Suppressor macrophage (primary cell): ENCODE results near the gene PSENEN.
"Not testable (repeated sequence)": the region's sequence is repeated elsewhere in the genome, so short reads cannot be mapped to it uniquely, and the experiment has no call there.

ENCODE experiments used
- DNase-seq, 4 experiments: peaks; one replicate each; pipeline ENCODE4 v3.0.0-alpha.2; 2020 to 2022

PSENEN gene

GRCh38 chr19:35718345-35719041, 27.0 kb upstream of the PSENEN start:
- peak; percentile 16 to 63 (median 46) for DNase-seq

GRCh38 chr19:35719402-35720162, 25.9 kb upstream of the PSENEN start:
- no peak for DNase-seq

DNA sequence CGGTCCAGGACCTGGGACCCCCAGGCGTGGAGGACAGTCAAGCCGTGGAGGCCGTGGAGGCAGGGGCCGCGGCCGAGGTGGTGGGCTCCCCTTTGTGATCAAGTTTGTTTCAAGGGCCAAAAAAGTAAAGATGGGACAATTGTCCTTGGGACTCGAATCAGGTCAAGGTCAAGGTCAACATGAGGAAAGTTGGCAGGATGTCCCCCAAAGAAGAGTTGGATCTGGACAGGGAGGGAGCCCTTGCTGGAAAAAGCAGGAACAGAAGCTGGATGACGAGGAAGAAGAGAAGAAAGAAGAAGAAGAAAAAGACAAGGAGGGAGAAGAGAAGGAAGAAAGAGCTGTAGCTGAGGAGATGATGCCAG, 25.3 kb upstream of the PSENEN start:
- no peak for DNase-seq

DNA sequence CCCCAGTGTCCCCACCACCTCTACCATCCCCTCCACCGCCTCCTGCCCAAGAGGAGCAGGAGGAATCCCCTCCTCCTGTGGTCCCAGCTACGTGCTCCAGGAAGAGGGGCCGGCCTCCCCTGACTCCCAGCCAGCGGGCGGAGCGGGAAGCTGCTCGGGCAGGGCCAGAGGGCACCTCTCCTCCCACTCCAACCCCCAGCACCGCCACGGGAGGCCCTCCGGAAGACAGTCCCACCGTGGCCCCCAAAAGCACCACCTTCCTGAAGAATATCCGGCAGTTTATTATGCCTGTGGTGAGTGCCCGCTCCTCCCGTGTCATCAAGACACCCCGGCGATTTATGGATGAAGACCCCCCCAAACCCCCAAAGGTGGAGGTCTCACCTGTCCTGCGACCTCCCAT, 24.8 kb upstream of the PSENEN start:
- no peak for DNase-seq

GRCh38 chr19:35721374-35721773, 24.1 kb upstream of the PSENEN start:
- DNase-seq: no peak

GRCh38 chr19:35722461-35722860, 23.0 kb upstream of the PSENEN start:
- no peak for DNase-seq

GRCh38 chr19:35722897-35723296, 22.6 kb upstream of the PSENEN start:
- no peak for DNase-seq

DNA sequence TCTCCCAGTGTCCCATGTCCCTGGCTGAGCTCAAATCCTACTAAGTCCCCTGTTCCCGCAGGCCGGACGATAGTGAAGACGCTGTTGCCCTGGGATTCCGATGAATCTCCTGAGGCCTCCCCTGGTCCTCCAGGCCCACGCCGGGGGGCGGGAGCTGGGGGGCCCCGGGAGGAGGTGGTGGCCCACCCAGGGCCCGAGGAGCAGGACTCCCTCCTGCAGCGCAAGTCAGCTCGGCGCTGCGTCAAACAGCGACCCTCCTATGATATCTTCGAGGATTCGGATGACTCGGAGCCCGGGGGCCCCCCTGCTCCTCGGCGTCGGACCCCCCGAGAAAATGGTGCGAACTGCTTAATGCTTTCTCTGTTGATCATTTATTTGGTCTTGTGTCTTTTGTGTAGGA, 21.8 kb upstream of the PSENEN start:
- DNase-seq: no peak

GRCh38 chr19:35724132-35724531, 21.3 kb upstream of the PSENEN start:
- not testable (repeated sequence) for DNase-seq

GRCh38 chr19:35724560-35724959, 20.9 kb upstream of the PSENEN start:
- no peak for DNase-seq

DNA sequence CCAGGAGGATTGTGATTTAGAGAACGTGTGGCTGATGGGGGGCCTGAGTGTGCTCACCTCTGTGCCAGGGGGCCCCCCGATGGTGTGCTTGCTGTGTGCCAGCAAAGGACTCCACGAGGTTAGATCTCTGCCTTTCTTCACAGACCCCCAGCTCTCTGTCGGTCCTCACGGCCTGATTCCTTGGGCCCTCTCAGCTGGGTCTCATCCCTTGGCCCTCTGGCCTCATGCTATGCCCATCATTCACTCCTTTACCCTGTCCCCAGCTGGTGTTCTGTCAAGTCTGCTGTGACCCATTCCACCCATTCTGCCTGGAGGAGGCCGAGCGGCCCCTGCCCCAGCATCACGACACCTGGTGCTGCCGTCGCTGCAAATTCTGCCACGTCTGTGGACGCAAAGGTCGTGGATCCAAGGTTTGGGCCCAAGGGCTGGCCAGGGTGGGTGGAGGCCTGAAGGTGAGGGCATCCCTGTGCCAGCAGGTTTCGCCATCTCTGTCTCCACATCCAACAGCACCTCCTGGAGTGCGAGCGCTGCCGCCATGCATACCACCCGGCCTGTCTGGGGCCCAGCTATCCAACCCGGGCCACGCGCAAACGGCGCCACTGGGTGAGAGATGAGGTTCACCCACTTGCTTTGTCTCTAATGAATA, 20.1 kb upstream of the PSENEN start:
- no peak for DNase-seq

GRCh38 chr19:35727053-35727955, 18.1 kb upstream of the PSENEN start:
- no peak for DNase-seq

DNA sequence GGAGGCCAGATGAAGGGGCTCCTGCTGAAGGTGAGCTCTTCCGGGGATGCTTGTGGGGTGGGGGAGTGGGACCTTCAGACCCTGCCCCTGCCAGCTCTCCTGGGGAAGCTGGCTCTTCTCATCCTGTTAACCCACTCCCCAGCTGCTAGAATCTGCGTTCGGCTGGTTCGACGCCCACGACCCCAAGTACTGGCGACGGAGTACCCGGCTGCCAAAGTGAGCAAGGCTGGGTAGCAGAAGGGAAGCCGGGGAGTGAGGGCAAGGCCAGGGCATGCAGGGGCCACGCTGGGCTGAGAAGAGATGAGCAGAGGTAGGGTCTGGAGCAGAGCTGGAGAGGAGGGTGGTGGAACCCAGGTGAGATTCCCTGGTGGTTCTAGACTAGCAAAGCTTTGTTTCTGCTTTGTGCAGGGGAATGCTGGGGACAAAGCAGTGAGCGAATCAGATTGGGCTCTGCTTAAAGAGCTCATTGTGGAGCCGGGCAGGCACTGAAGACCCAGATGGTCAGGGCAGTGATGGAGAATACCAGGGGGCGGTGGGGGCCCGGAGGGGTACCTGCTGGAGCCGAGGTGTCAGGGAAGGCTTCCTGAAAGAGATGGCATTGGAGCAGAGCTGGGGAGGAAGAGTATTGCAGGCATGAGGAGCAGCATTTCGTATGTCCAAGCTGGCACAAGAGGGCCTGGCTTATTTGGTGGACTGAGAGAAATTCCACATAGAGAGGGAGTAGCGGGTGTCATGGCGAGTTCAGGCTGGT, 17.3 kb upstream of the PSENEN start:
- DNase-seq: no peak

GRCh38 chr19:35729021-35729420, 16.4 kb upstream of the PSENEN start:
- DNase-seq: no peak

DNA sequence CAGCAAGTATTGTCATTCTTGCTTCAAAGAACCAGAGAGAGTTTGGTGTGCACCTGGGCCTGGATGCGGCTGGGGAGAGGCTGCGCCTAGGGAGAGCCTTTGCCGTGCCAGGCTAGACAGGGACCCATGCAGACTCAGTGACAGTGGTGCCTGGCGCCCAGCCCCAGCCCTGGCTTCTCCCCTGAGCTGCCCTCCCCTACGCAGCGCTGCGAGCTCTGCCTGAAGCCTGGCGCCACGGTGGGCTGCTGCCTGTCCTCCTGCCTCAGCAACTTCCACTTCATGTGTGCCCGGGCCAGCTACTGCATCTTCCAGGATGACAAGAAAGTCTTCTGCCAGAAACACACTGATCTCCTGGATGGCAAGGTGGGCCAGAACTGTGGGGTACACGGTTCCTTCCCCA, 15.7 kb upstream of the PSENEN start:
- DNase-seq: no peak

- no peak for DNase-seq
Measured at GRCh38 chr19:35730326-35730725, 15.1 kb upstream of the PSENEN start.

DNA sequence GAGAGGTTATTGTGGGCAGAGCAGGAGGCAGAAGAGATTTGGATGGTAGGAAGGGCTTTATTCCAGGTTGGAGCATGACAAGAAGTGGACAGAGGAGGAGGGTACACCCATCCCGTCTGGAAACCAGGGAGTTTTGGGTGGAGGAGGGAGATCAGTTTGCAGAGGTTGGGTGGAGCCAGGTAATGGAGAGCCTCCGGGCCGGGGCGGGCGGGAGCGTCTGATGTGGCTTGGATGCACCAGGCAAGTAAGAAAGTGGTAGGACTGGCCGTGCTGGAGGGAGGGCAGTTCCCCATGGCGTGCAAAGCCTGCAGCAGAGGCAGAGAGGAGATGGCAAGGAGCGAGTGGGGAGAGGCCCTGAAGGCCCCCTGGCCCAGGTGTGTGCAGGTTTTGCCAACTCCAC, 14.1 kb upstream of the PSENEN start:
- no peak for DNase-seq

DNA sequence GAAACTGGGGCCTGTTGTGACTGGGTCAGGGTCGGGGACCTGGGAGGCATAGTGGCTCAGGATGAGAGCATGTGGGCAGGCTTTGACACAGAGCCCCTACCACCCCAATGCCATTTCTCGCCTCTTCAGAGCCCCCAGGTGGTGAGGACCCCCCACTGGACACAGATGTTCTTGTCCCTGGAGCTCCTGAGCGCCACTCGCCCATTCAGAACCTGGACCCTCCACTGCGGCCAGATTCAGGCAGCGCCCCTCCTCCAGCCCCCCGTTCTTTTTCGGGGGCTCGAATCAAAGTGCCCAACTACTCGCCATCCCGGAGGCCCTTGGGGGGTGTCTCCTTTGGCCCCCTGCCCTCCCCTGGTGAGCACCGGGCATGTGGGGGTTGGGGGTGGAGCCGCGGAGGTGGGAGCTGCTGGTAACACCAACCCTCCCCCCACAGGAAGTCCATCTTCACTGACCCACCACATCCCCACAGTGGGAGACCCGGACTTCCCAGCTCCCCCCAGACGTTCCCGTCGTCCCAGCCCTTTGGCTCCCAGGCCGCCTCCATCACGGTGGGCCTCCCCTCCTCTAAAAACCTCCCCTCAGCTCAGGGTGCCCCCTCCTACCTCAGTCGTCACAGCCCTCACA, 13.6 kb upstream of the PSENEN start:
- no peak for DNase-seq

DNA sequence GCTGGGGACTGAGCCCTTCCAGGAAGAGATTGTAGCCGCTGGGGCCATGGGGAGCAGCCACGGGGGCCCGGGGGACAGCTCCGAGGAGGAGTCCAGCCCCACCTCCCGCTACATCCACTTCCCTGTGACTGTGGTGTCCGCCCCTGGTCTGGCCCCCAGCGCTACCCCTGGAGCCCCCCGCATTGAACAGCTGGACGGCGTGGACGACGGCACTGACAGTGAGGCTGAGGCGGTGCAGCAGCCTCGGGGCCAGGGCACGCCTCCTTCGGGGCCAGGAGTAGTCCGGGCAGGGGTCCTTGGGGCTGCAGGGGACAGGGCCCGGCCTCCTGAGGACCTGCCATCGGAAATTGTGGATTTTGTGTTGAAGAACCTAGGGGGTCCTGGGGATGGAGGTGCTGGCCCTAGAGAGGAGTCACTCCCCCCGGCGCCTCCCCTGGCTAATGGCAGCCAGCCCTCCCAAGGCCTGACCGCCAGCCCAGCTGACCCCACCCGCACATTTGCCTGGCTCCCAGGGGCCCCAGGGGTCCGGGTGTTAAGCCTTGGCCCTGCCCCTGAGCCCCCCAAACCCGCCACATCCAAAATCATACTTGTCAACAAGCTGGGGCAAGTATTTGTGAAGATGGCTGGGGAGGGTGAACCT, 12.8 kb upstream of the PSENEN start:
- DNase-seq: no peak

DNA sequence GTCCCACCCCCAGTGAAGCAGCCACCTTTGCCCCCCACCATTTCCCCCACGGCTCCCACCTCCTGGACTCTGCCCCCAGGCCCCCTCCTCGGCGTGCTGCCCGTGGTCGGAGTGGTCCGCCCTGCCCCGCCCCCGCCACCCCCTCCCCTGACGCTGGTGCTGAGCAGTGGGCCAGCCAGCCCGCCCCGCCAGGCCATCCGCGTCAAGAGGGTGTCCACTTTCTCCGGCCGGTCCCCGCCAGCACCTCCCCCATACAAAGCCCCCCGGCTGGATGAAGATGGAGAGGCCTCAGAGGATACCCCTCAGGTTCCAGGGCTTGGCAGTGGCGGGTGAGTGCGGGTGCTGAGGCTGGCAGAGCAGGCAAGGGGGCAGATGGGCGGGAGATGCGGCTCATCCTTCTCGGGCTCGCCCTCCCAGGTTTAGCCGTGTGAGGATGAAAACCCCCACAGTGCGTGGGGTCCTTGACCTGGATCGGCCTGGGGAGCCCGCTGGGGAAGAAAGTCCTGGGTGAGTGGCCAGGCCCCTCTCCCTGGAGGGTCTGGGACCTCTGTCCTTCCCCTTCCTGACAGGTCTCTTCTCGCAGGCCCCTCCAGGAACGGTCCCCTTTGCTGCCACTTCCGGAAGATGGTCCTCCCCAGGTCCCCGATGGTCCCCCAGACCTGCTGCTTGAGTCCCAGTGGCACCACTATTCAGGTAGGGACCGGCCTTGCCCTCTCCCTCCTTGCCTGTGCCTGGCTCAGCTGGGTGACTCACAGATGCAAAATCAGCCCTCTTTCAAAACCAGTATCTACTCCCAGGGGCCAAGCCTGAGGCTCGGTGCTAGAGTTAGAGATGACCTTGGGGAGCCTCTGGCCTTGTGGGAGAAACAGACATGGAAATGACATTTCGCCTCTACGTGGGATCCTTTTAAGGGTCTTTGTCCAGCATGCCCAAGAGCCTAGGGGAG, 12.0 kb upstream of the PSENEN start:
- DNase-seq: no peak
